HEK293 (cell line): Measurements from ENCODE around the gene PCDH9.

Experiments used
- CTCF ChIA-PET: fragments of 350-600 bp; formaldehyde crosslinking; extraction: SDS; loops from one replicate; lab custom pipeline; 2021; ENCODE audit warnings: antibody characterized with exemption; lab: Yijun Ruan, JAX
- POLR2A ChIA-PET: fragments of 300-600 bp; formaldehyde crosslinking; extraction: SDS; loops from one replicate; lab custom pipeline; 2020; ENCODE audit warnings: antibody characterized with exemption, inconsistent platforms; lab: Yijun Ruan, JAX
- H3K27ac ChIP-seq: fragments of 200-500 bp; sonication (Bioruptor generic); 2 replicates; pipeline ENCODE4 v1.5.1; 2014; ENCODE audit warnings: low read depth, low read length, control low read depth, inconsistent platforms; ENCODE audit errors: extremely low read depth
- H3K36me3 ChIP-seq, 2 experiments: fragments of 200-500 bp in 1 of 2; sonication (Bioruptor generic) in 1 of 2; 1 replicate in 1 of 2; 2 replicates in 1 of 2; pipeline ENCODE4 v1.5.1; 2014 to 2017; ENCODE audit warnings: inconsistent platforms in 2 of 2, low read length in 2 of 2; ENCODE audit not compliant: control insufficient read depth in 2 of 2, insufficient read depth in 1 of 2
- H3K4me1 ChIP-seq: fragments of 200-500 bp; sonication (Bioruptor generic); 2 replicates; pipeline ENCODE4 v1.5.1; 2014; ENCODE audit warnings: mild to moderate bottlenecking, low read length, inconsistent platforms; ENCODE audit not compliant: control insufficient read depth, insufficient read depth
- H3K4me3 ChIP-seq: 2 replicates; pipeline ENCODE4 v1.5.1; 2011; ENCODE audit warnings: low read depth, mild to moderate bottlenecking, control low read depth, low read length, moderate library complexity
- H3K9me3 ChIP-seq: fragments of 200-500 bp; sonication (Bioruptor generic); 2 replicates; pipeline ENCODE4 v1.5.1; 2014; ENCODE audit warnings: low read depth, low read length, inconsistent platforms; ENCODE audit not compliant: control insufficient read depth, insufficient read depth
- FEZF1 ChIP-seq: fragments of 450-650 bp; formaldehyde crosslinking; IDR thresholded peaks from 2 replicates; pipeline ENCODE4 v1.5.1; 2016; ENCODE audit warnings: missing biosample characterization, missing genetic modification characterization
- HOXA7 ChIP-seq: sonication (generic); formaldehyde crosslinking; IDR thresholded peaks from 2 replicates; pipeline ENCODE4 v1.8.1; 2022; ENCODE audit warnings: missing genetic modification reagents, borderline replicate concordance
- INSM2 ChIP-seq: fragments of 450-650 bp; formaldehyde crosslinking; IDR thresholded peaks from 2 replicates; pipeline ENCODE4 v1.5.1; 2016; ENCODE audit warnings: missing biosample characterization, missing genetic modification characterization
- KLF10 ChIP-seq: fragments of 450-650 bp; IDR thresholded peaks from 2 replicates; pipeline ENCODE4 v1.5.1; 2018; ENCODE audit warnings: missing biosample characterization, mild to moderate bottlenecking, missing genetic modification characterization
- MZF1 ChIP-seq: fragments of 450-650 bp; formaldehyde crosslinking; IDR thresholded peaks from 2 replicates; pipeline ENCODE4 v1.5.1; 2017; ENCODE audit warnings: missing biosample characterization, missing genetic modification characterization, borderline replicate concordance
- OSR2 ChIP-seq: fragments of 450-650 bp; formaldehyde crosslinking; IDR thresholded peaks from 2 replicates; pipeline ENCODE4 v1.5.1; 2016; ENCODE audit warnings: missing biosample characterization, missing genetic modification characterization
- OVOL3 ChIP-seq: fragments of 450-650 bp; formaldehyde crosslinking; IDR thresholded peaks from 2 replicates; pipeline ENCODE4 v1.5.1; 2016; ENCODE audit warnings: missing biosample characterization, missing genetic modification characterization
- SCRT2 ChIP-seq: fragments of 450-650 bp; formaldehyde crosslinking; IDR thresholded peaks from 2 replicates; pipeline ENCODE4 v1.5.1; 2016; ENCODE audit warnings: missing biosample characterization, missing genetic modification characterization
- TCF7L2 ChIP-seq: IDR thresholded peaks from 2 replicates; pipeline ENCODE4 v1.6.1; 2011; ENCODE audit warnings: low read depth, mild to moderate bottlenecking, inconsistent platforms, low read length, moderate library complexity, borderline replicate concordance
- TSHZ1 ChIP-seq: fragments of 450-650 bp; formaldehyde crosslinking; IDR thresholded peaks from 2 replicates; pipeline ENCODE4 v1.5.1; 2016; ENCODE audit warnings: missing biosample characterization, missing genetic modification characterization, borderline replicate concordance
- WT1 ChIP-seq: fragments of 450-650 bp; formaldehyde crosslinking; IDR thresholded peaks from 2 replicates; pipeline ENCODE4 v1.5.1; 2016; ENCODE audit warnings: missing biosample characterization, missing genetic modification characterization
- YY1 ChIP-seq: fragments of 450-650 bp; formaldehyde crosslinking; IDR thresholded peaks from 2 replicates; pipeline ENCODE4 v1.5.1; 2018; ENCODE audit warnings: missing biosample characterization, missing genetic modification characterization
- ZBTB1 ChIP-seq: fragments of 450-650 bp; formaldehyde crosslinking; IDR thresholded peaks from 2 replicates; pipeline ENCODE4 v1.5.1; 2016; ENCODE audit warnings: missing biosample characterization, missing genetic modification characterization
- ZBTB17 ChIP-seq: fragments of 450-650 bp; formaldehyde crosslinking; IDR thresholded peaks from 2 replicates; pipeline ENCODE4 v1.5.1; 2016; ENCODE audit warnings: missing biosample characterization, missing genetic modification characterization
- ZBTB21 ChIP-seq: fragments of 450-650 bp; formaldehyde crosslinking; IDR thresholded peaks from 2 replicates; pipeline ENCODE4 v1.5.1; 2017; ENCODE audit warnings: missing biosample characterization, missing genetic modification characterization
- ZFP37 ChIP-seq: fragments of 450-650 bp; formaldehyde crosslinking; IDR thresholded peaks from 2 replicates; pipeline ENCODE4 v1.5.1; 2016; ENCODE audit warnings: missing biosample characterization, missing genetic modification characterization
- ZFP41 ChIP-seq: fragments of 450-650 bp; formaldehyde crosslinking; IDR thresholded peaks from 2 replicates; pipeline ENCODE4 v1.5.1; 2016; ENCODE audit warnings: missing biosample characterization, missing genetic modification characterization, borderline replicate concordance
- ZFP69B ChIP-seq: fragments of 450-650 bp; formaldehyde crosslinking; IDR thresholded peaks from 2 replicates; pipeline ENCODE4 v1.5.1; 2016; ENCODE audit warnings: missing biosample characterization, missing genetic modification characterization
- ZNF266 ChIP-seq: fragments of 450-650 bp; formaldehyde crosslinking; IDR thresholded peaks from 2 replicates; pipeline ENCODE4 v1.5.1; 2016; ENCODE audit warnings: missing biosample characterization, missing genetic modification characterization, low read depth
- ZNF311 ChIP-seq: fragments of 450-650 bp; formaldehyde crosslinking; IDR thresholded peaks from 2 replicates; pipeline ENCODE4 v1.5.1; 2017; ENCODE audit warnings: missing biosample characterization, missing genetic modification characterization, borderline replicate concordance
- ZNF362 ChIP-seq: fragments of 450-650 bp; formaldehyde crosslinking; IDR thresholded peaks from 2 replicates; pipeline ENCODE4 v1.5.1; 2016; ENCODE audit warnings: missing biosample characterization, missing genetic modification characterization
- ZNF398 ChIP-seq: fragments of 450-650 bp; formaldehyde crosslinking; IDR thresholded peaks from 2 replicates; pipeline ENCODE4 v1.5.1; 2017; ENCODE audit warnings: missing biosample characterization, missing genetic modification characterization
- ZNF449 ChIP-seq: fragments of 450-650 bp; formaldehyde crosslinking; IDR thresholded peaks from 2 replicates; pipeline ENCODE4 v1.5.1; 2017; ENCODE audit warnings: missing biosample characterization, mild to moderate bottlenecking, missing genetic modification characterization, moderate library complexity
- ZNF488 ChIP-seq: fragments of 450-650 bp; formaldehyde crosslinking; IDR thresholded peaks from 2 replicates; pipeline ENCODE4 v1.5.1; 2016; ENCODE audit warnings: missing biosample characterization, missing genetic modification characterization
- ZNF654 ChIP-seq: fragments of 450-650 bp; formaldehyde crosslinking; IDR thresholded peaks from 2 replicates; pipeline ENCODE4 v1.5.1; 2016; ENCODE audit warnings: low read depth, missing biosample characterization, missing genetic modification characterization
- ZNF660 ChIP-seq: fragments of 450-650 bp; IDR thresholded peaks from 2 replicates; pipeline ENCODE4 v1.5.1; 2018; ENCODE audit warnings: missing biosample characterization, mild to moderate bottlenecking, missing genetic modification characterization
- ZNF776 ChIP-seq: fragments of 450-650 bp; formaldehyde crosslinking; IDR thresholded peaks from 2 replicates; pipeline ENCODE4 v1.5.0; 2017; ENCODE audit warnings: missing biosample characterization, missing genetic modification characterization, borderline replicate concordance
- ZXDB ChIP-seq: fragments of 450-650 bp; formaldehyde crosslinking; IDR thresholded peaks from 2 replicates; pipeline ENCODE4 v1.5.1; 2016; ENCODE audit warnings: missing biosample characterization, missing genetic modification characterization

The PCDH9 gene

GRCh38 chr13:66657165-66657881 lies 572.8 kb downstream of the PCDH9 start:
- POLR2A ChIA-PET: no interaction called here
- Histone ChIP-seq H3K36me3 (no peaks in the 10 kb centered on the region), H3K27ac (no peak overlapping the region), H3K4me1 (no peaks in the 10 kb centered on the region), H3K4me3 (no peak overlapping the region), H3K9me3 (no peaks in the 10 kb centered on the region)
- CTCF ChIA-PET: interaction anchor here (0.7 kb wide), 1 partner anchor 339 kb away, joined by 3 read pairs; no protein-coding TSS in a partner anchor
- TF ChIP-seq ZBTB21 (tag by site-specific recombination) (peak; percentile 79), ZNF311 (no peak), HOXA7 (CRISPR knock-in tag) (no peak), ZFP41 (no peak), ZFP69B (no peak), OSR2 (tag by site-specific recombination) (peak; percentile 98), ZNF266 (tag by site-specific recombination) (no peak), SCRT2 (tag by site-specific recombination) (peak; percentile 29; the same call in 1 of the 2 replicates), WT1 (tag by site-specific recombination) (peak; percentile 97), TCF7L2 (peak; percentile 27; the same call in 1 of the 2 replicates), ZFP37 (tag by site-specific recombination) (no peak), OVOL3 (tag by site-specific recombination) (no peak), FEZF1 (tag by site-specific recombination) (peak; percentile 90), ZBTB17 (tag by site-specific recombination) (peak; percentile 64), KLF10 (0 out of 2 replicates have a peak, but pooled peaks have one; percentile 30), INSM2 (peak; percentile 76; the same call in 1 of the 2 replicates), ZNF776 (tag by site-specific recombination) (no peak), ZNF654 (tag by site-specific recombination) (no peak), ZNF362 (peak; percentile 51; the same call in 1 of the 2 replicates), ZNF398 (tag by site-specific recombination) (no peak), YY1 (tag by site-specific recombination) (no peak), TSHZ1 (tag by site-specific recombination) (peak; percentile 52; the same call in 1 of the 2 replicates), MZF1 (tag by site-specific recombination) (no peak), ZXDB (tag by site-specific recombination) (no peak), ZNF449 (tag by site-specific recombination) (no peak), ZNF488 (tag by site-specific recombination) (no peak), ZNF660 (tag by site-specific recombination) (peak; percentile 81; the same call in 1 of the 2 replicates), ZBTB1 (tag by site-specific recombination) (no peak)
